Mammary epithelial cell (primary cell): Measurements from ENCODE around the gene FOXA2.

Experiments used
- CTCF ChIP-seq, 2 donors: IDR thresholded peaks in 1 of 2; conservative IDR thresholded peaks in 1 of 2; 2 replicates each; pipeline ENCODE4 v1.5.1; 2011 to 2012; ENCODE audit warnings: inconsistent platforms in 2 of 2, low read length in 2 of 2, mild to moderate bottlenecking in 2 of 2, control low read depth in 1 of 2, low read depth in 1 of 2; ENCODE audit not compliant: insufficient read depth in 1 of 2; ENCODE audit errors: extremely low read depth in 1 of 2
- EZH2 ChIP-seq: IDR thresholded peaks from 2 replicates; pipeline ENCODE4 v1.6.1; 2012; ENCODE audit warnings: low read length, inconsistent platforms, borderline replicate concordance

DNA sequence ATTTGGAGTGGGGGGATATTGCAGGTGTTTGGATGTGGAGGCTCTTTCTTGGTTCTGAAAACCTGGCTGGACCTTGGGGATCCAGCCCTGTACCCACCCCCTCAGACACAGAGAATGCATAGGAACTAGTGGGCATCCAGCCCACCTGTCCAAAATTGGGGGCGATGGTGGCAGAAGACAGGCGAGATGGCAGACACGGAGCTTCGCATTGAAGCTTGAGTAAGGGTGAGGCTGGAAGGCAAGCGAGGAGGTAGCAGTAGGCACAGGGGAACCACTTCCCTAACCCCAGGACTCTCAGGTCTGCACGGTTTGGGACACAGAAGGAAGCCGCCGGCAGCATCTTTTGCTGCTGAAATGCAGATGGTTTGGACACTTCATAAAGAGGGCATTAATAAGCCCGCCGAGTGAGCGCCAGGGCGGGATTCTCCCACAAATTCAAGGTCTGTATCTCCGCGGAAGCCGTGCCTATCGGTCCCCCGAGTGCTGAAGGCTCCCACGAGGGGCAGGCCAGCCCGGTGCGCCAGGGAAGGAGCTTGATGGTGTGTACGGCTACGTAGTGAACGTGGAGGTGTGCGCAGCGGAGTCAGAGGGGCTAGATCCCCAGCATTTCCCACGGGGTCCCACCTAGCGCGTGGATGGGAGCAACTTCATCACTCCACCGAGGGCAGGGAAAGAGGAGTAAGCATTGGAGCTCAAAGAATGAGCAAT, 1.6 kb upstream of the FOXA2 start:
- no peak for TF ChIP-seq CTCF (conservative IDR thresholded peaks at IDR 0.05 in 1 of 2, IDR thresholded peaks at IDR 0.05 in 1 of 2; ENCODE audit: extremely low read depth in 1 of 2, insufficient read depth in 1 of 2, low read depth in 1 of 2, low read length in 2 of 2)
- TF ChIP-seq EZH2, result peak; percentile 35
